K562 (cell line): ENCODE data around the gene SMCHD1. TPM values are rescaled to one million over a fixed set of nuclear protein-coding genes. Genes with fewer than 3 reads are reported as not detected.
A peak's percentile ranks its signal among the peaks of the same experiment; 100 is the strongest.

ENCODE experiments used
- ATAC-seq: fragments of 200-7000 bp; cut with Tn5 transposase; 3 replicates; pipeline ENCODE4 v1.9.1; 2020; ENCODE audit warnings: moderate library complexity
- BruUV-seq: library from RNA; stranded (reverse); fragments of 400-500 nt; replicated peaks from 2 replicates; lab custom pipeline; 2021; lab: Mats Ljungman, UMichigan
- CTCF ChIA-PET: fragments of 300-600 bp; formaldehyde crosslinking; extraction: SDS; loops from one replicate; lab custom pipeline; 2021; ENCODE audit warnings: low intra/inter-chr PET ratio; lab: Yijun Ruan, JAX
- POLR2A ChIA-PET: fragments of 300-600, 350-650 bp; sonication (Branson Sonifier 250); formaldehyde crosslinking; extraction: SDS; loops from one replicate; lab custom pipeline; 2021; ENCODE audit warnings: antibody characterized with exemption, inconsistent platforms; lab: Yijun Ruan, JAX
- DNase-seq, 4 experiments: peaks; one replicate each; pipeline versions ENCODE4 v3.0.0 to v3.0.0-alpha.2; 2011 to 2018; ENCODE audit warnings: low spot score in 3 of 4, mixed read lengths in 3 of 4; ENCODE audit errors: extremely low read depth in 1 of 4
- FAIRE-seq: peaks from 2 replicates; lab custom pipeline; 2011; peaks lifted over from hg19 to GRCh38; lab: Jason Lieb, UNC
- H2AFZ ChIP-seq: 2 replicates; pipeline ENCODE4 v1.6.0; 2011; ENCODE audit warnings: low read depth, low read length, control low read depth, inconsistent platforms
- H3K27ac ChIP-seq: fragments of 200-600 bp; 3 replicates; pipeline ENCODE4 v1.8.0; 2011; ENCODE audit warnings: low read depth, mild to moderate bottlenecking, control low read depth, inconsistent platforms, low read length, moderate library complexity, mixed read lengths; ENCODE audit errors: extremely low read depth
- H3K27me3 ChIP-seq, 2 experiments: fragments of 300-600 bp in 1 of 2; 2 replicates in 1 of 2; 3 replicates in 1 of 2; pipeline versions ENCODE4 v1.6.0 to v1.8.0; 2011; ENCODE audit warnings: inconsistent platforms in 2 of 2, low read length in 2 of 2, mild to moderate bottlenecking in 1 of 2, mixed read lengths in 1 of 2, moderate library complexity in 1 of 2; ENCODE audit not compliant: control insufficient read depth in 2 of 2, insufficient read depth in 2 of 2
- H3K36me3 ChIP-seq: fragments of 300-600 bp; 3 replicates; pipeline ENCODE4 v1.8.0; 2011; ENCODE audit warnings: mild to moderate bottlenecking, low read length, inconsistent platforms; ENCODE audit not compliant: control insufficient read depth, insufficient read depth
- H3K4me1 ChIP-seq, 2 experiments: fragments of 200-600 bp in 1 of 2; replicated peaks in 1 of 2; 2 replicates in 1 of 2; 3 replicates in 1 of 2; pipeline versions ENCODE4 v1.5.1 to v1.8.0; 2011; ENCODE audit warnings: inconsistent platforms in 2 of 2, low read length in 2 of 2, mild to moderate bottlenecking in 1 of 2, mixed read lengths in 1 of 2, moderate library complexity in 1 of 2; ENCODE audit not compliant: control insufficient read depth in 2 of 2, insufficient read depth in 2 of 2
- H3K4me2 ChIP-seq: 2 replicates; pipeline ENCODE4 v1.6.1; 2011; ENCODE audit warnings: low read length, control low read depth, inconsistent platforms, mixed read lengths; ENCODE audit not compliant: insufficient read depth
- H3K4me3 ChIP-seq: fragments of 200-600 bp; sonication (generic), shearing (Covaris generic); 2 replicates; pipeline ENCODE4 v1.5.1; 2016; ENCODE audit warnings: control low read depth, inconsistent platforms
- H3K79me2 ChIP-seq: fragments of 200-600 bp; 3 replicates; pipeline ENCODE4 v1.8.0; 2011; ENCODE audit warnings: low read length, inconsistent platforms; ENCODE audit not compliant: control insufficient read depth, insufficient read depth
- H3K9ac ChIP-seq, 2 experiments: 2 replicates each; pipeline versions ENCODE4 v1.6.0 to v1.6.1; 2011; ENCODE audit warnings: low read depth in 2 of 2, low read length in 2 of 2, control low read depth in 1 of 2, inconsistent platforms in 1 of 2, mild to moderate bottlenecking in 1 of 2, mixed read lengths in 1 of 2; ENCODE audit not compliant: insufficient read depth in 1 of 2
- H3K9me1 ChIP-seq: one replicate; pipeline ENCODE4 v1.6.0; 2011; ENCODE audit warnings: inconsistent platforms, mild to moderate bottlenecking, low read length, moderate library complexity; ENCODE audit not compliant: control insufficient read depth, insufficient read depth
- H3K9me3 ChIP-seq: replicated peaks from 2 replicates; pipeline ENCODE4 v1.5.1; 2011; ENCODE audit warnings: low read depth, low read length, inconsistent platforms; ENCODE audit not compliant: control insufficient read depth, insufficient read depth
- H4K20me1 ChIP-seq: replicated peaks from 2 replicates; pipeline ENCODE4 v1.6.1; 2011; ENCODE audit warnings: low read length, inconsistent platforms, mixed read lengths; ENCODE audit not compliant: control insufficient read depth, insufficient read depth
- ADNP ChIP-seq: fragments of 200-800 bp; sonication (Bioruptor generic); IDR thresholded peaks from 2 replicates; pipeline ENCODE4 v1.6.1; 2016; ENCODE audit warnings: missing genetic modification characterization, missing compliant biosample characterization
- HDAC3 ChIP-seq: fragments of 450-650 bp; IDR thresholded peaks from 2 replicates; pipeline ENCODE4 v1.6.1; 2018; ENCODE audit warnings: borderline replicate concordance, mild to moderate bottlenecking, moderate library complexity; ENCODE audit not compliant: partially characterized antibody
- MAFK ChIP-seq: IDR thresholded peaks from 2 replicates; pipeline ENCODE4 v1.6.1; 2011; ENCODE audit warnings: low read length, improper control_type of control experiment
- NCOA2 ChIP-seq, 2 experiments: fragments of 450-650 bp; IDR thresholded peaks; 2 replicates each; pipeline ENCODE4 v1.6.1; 2018; ENCODE audit warnings: mild to moderate bottlenecking in 2 of 2, moderate library complexity in 1 of 2; ENCODE audit not compliant: partially characterized antibody in 2 of 2
- NCOA4 ChIP-seq: fragments of 450-650 bp; IDR thresholded peaks from 2 replicates; pipeline ENCODE4 v1.6.1; 2018; ENCODE audit warnings: mild to moderate bottlenecking; ENCODE audit not compliant: partially characterized antibody
- NFE2 ChIP-seq: IDR thresholded peaks from 2 replicates; pipeline ENCODE4 v1.6.1; 2014; ENCODE audit warnings: antibody characterized with exemption, low read depth
- PHTF2 ChIP-seq: fragments of 250-450 bp; sonication (Bioruptor Pico); IDR thresholded peaks from 2 replicates; pipeline ENCODE4 v1.5.0; 2021; ENCODE audit warnings: mild to moderate bottlenecking
- POLR3G ChIP-seq: IDR thresholded peaks from 2 replicates; pipeline ENCODE4 v1.6.1; 2011; ENCODE audit not compliant: insufficient read length, insufficient replicate concordance; ENCODE audit errors: extremely low read depth
- PURB ChIP-seq: sonication (generic); formaldehyde crosslinking; IDR thresholded peaks from 2 replicates; pipeline ENCODE4 v1.9.0; 2021; ENCODE audit warnings: low read depth, mild to moderate bottlenecking, missing genetic modification reagents
- SREBF1 ChIP-seq: fragments of 150-350 bp; IDR thresholded peaks from 2 replicates; pipeline ENCODE4 v1.6.1; 2014; ENCODE audit warnings: antibody characterized with exemption, low read depth, low read length, borderline replicate concordance
- TSC22D4 ChIP-seq: fragments of 450-650 bp; IDR thresholded peaks from 2 replicates; pipeline ENCODE4 v1.6.1; 2016; ENCODE audit warnings: missing genetic modification characterization, missing biosample characterization, control low read depth
- ZNF282 ChIP-seq: sonication (generic); formaldehyde crosslinking; IDR thresholded peaks from 2 replicates; pipeline ENCODE4 v1.8.1; 2023; ENCODE audit warnings: missing genetic modification reagents
- WGBS: fragments of 100-300 bp; shearing (Covaris generic); methylation state at CpG from one replicate; pipeline ENCODE4 v1.1.6; 2016; ENCODE audit warnings: low coverage, mixed read lengths; ENCODE audit not compliant: insufficient coverage; ENCODE audit errors: missing lambda C conversion rate; 5-methylcytosine and 5-hydroxymethylcytosine counted together
- in situ Hi-C: fragments of 300-500 bp; cut with MboI; formaldehyde crosslinking; loops from 4 replicates; pipeline ENCODE4 v1.15.0; 2018; ENCODE audit warnings: inconsistent platforms, mixed read lengths
- intact Hi-C: fragments of 100-400 bp; cut with micrococcal nuclease; formaldehyde crosslinking; loops from 2 replicates; pipeline ENCODE4 v1.14.2; 2022
- polyA plus RNA-seq, 8 experiments: library from polyadenylated mRNA; depleted of rRNA in 4 of 8; stranded (reverse) in 5 of 8; unstranded in 3 of 8; fragments of >200 nt; fragmentation: Nextera tagmentation in 2 of 8; fragmentation: Illumina TruSeq in 1 of 8; extraction: Ambion mirVana in 2 of 8; extraction: Trizol in 1 of 8; gene quantifications; 2 replicates each; pipeline versions ENCODE4 v1.2.1 to v1.2.3, GENCODE V29; 2011 to 2014; ENCODE audit warnings: inconsistent platforms in 1 of 8, missing spikeins in 1 of 8
- total RNA-seq, 7 experiments: library from RNA; depleted of rRNA in 6 of 7; stranded (reverse); fragments of >200 nt in 6 of 7; fragmentation: Illumina TruSeq in 2 of 7; extraction: Trizol in 2 of 7; gene quantifications; 2 replicates each; pipeline versions ENCODE4 v1.2.1 to v1.2.3, GENCODE V29; 2011 to 2021; ENCODE audit warnings: low replicate concordance in 1 of 7
- TF ChIP-seq, protein P1 (sequence below): fragments of 250-450 bp; sonication (Bioruptor Pico); IDR thresholded peaks from 2 replicates; pipeline ENCODE4 v1.4.0; 2020; ENCODE audit warnings: mild to moderate bottlenecking
- TF ChIP-seq, protein P2 (sequence below): fragments of 250-450 bp; sonication (Bioruptor Pico); IDR thresholded peaks from 2 replicates; pipeline ENCODE4 v1.5.0; 2021; ENCODE audit warnings: mild to moderate bottlenecking, moderate library complexity

Gene SMCHD1
- total and polyA plus RNA-seq, 9 of the 15 experiments (the other 6 are each of a cell fraction or from before 2014, with no cell fraction given): 6.3 to 144 (median 72.7) TPM

DNA sequence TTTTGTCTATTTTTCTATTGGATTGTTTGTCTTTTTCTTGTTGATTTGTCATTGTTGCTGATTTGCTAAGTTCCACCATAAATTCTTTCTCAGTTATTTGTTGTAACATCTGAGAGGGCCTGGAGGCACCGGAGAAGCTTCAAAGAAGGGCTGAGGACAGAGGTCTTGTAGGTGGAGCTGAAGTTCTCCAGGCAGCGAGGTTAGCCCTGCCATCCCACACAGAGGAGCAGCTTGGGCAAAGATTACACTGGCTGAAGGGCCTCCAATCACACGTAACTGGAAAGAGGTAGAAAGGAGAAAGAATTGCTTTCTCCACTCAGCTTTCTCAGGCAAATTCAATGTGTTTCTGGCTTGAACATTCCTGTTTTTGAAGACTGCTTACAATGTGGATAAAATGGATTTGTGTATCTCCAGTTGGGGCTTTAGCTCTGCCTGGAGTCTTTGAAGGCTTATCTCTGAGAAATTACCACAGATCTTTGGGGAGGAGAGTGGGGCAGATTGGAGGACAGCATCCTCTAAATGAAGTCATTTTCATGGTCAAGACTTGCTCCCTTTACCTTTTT is 170.2 kb downstream of the SMCHD1 start:
- no TSS peak for BruUV-seq
- TF ChIP-seq PURB (CRISPR knock-in tag): no peak
- TF ChIP-seq NCOA2 (IDR thresholded peaks at IDR 0.05; ENCODE audit: partially characterized antibody in 2 of 2): no peak
- no peak for TF ChIP-seq TSC22D4 (tag)
- TF ChIP-seq PHTF2 (CRISPR knock-in tag): no peak
- TF ChIP-seq POLR3G: no peak
- no peak for TF ChIP-seq SREBF1
- TF ChIP-seq, protein P1, sequence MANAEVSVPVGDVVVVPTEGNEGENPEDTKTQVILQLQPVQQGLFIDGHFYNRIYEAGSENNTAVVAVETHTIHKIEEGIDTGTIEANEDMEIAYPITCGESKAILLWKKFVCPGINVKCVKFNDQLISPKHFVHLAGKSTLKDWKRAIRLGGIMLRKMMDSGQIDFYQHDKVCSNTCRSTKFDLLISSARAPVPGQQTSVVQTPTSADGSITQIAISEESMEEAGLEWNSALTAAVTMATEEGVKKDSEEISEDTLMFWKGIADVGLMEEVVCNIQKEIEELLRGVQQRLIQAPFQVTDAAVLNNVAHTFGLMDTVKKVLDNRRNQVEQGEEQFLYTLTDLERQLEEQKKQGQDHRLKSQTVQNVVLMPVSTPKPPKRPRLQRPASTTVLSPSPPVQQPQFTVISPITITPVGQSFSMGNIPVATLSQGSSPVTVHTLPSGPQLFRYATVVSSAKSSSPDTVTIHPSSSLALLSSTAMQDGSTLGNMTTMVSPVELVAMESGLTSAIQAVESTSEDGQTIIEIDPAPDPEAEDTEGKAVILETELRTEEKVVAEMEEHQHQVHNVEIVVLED (CRISPR knock-in tag): no peak
- TF ChIP-seq NFE2: no peak
- no peak for TF ChIP-seq ZNF282
- no peak for TF ChIP-seq NCOA4
- no peak for TF ChIP-seq MAFK
- TF ChIP-seq HDAC3: no peak
- no peak for TF ChIP-seq ADNP (tag)
- TF ChIP-seq, protein P2, sequence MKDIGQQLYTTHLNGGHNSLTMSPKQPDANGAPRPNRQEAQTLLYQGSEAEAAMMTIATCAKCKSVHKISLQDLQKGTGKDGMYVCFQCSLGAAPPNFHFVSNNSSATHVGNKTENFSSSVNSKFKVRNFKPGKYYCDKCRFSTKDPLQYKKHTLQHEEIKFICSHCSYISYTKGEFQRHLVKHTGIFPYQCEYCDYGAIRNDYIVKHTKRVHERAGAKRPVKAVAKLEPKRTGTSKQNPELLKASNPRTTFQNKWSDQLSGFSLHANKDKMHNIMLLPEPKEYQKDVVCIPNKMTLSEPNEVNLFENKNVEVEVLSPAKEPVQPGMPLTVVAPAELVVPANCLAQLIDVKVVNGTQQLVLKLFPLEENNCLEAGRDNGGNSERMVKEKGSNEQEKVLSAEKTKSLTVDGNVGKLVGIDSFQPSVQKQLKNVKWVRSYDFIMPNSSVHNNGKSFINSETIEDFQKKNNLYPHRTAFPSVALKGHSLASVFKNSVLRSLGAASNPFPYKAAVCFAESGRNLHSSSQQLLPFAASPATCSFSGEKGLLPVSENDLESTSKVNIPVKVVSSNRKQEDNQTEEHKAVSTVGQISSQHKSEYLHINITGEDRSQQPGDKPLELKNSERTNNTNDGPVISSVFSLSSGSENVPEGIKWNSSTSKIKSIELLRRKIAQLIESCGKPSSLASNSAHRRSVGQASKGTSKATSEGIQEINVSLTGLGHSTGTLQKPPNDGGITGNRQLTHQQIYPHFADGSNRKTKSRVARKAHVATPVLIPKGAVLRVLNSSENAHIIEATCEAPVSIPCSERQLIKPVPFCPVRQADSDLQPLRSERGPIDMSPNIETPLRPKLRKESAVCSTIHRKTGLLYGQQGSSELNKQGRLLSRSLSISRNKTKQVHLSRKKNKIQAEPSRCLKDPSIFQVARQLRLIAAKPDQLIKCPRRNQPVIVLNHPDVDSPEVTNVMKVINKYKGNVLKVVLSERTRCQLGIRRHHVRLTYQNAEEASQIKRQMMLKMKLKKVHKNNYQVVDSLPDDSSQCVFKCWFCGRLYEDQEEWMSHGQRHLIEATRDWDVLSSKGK (CRISPR knock-in tag): no peak
- ChIA-PET POLR2A (interaction anchor here (1.1 to 2.6 kb wide), 2 partner anchors 12 to 19 kb away, joined by 4 to 8 read pairs; no protein-coding TSS in a partner anchor), CTCF (no interaction called here)
- FAIRE-seq (no peak), DNase-seq (no peak), ATAC-seq (peak; percentile 36)
- Histone ChIP-seq H4K20me1 (no peaks in the 10 kb centered on the region), H3K27me3 (no peaks in the 10 kb centered on the region), H3K4me3 (no peak overlapping the region), H3K27ac (no peak overlapping the region), H3K4me1 (peaks cover 5 to 6% of the 10 kb centered on the region in 2 experiments; a peak in 1 of 5 replicates), H3K36me3 (no peaks in the 10 kb centered on the region), H3K9ac (peak overlapping the region in 1 of 2 experiments; percentile 55; a peak in 1 of 4 replicates), H3K79me2 (no peaks in the 10 kb centered on the region), H2AFZ (peak overlapping the region; percentile 40; the same call in 1 of the 2 replicates), H3K9me1 (no peaks in the 10 kb centered on the region), H3K4me2 (no peak overlapping the region), H3K9me3 (no peaks in the 10 kb centered on the region)
- 39% methylated on average over 3 of the region's 3 CpGs for WGBS
- in situ Hi-C loops (no loop called here), intact Hi-C loops (no loop called here)
